HEK293T (cell line): ENCODE results near the gene FNTB.

Experiments used
- BHLHE40 ChIP-seq: fragments of 450-650 bp; IDR thresholded peaks from 2 replicates; pipeline ENCODE4 v1.6.1; 2016; ENCODE audit warnings: mild to moderate bottlenecking, moderate library complexity, borderline replicate concordance
- FOXA1 ChIP-seq: fragments of 450-650 bp; IDR thresholded peaks from 2 replicates; pipeline ENCODE4 v1.6.1; 2016; ENCODE audit warnings: mild to moderate bottlenecking
- FOXM1 ChIP-seq: fragments of 450-650 bp; IDR thresholded peaks from 2 replicates; pipeline ENCODE4 v1.6.1; 2017; ENCODE audit warnings: mild to moderate bottlenecking, borderline replicate concordance
- HDGF ChIP-seq: fragments of 450-650 bp; IDR thresholded peaks from 2 replicates; pipeline ENCODE4 v1.6.1; 2017; ENCODE audit warnings: antibody characterized with exemption, borderline replicate concordance
- PKNOX1 ChIP-seq: fragments of 450-650 bp; IDR thresholded peaks from 2 replicates; pipeline ENCODE4 v1.6.1; 2016
- SP1 ChIP-seq: fragments of 450-650 bp; IDR thresholded peaks from 2 replicates; pipeline ENCODE4 v1.6.1; 2017
- SUZ12 ChIP-seq: fragments of 450-650 bp; IDR thresholded peaks from 2 replicates; pipeline ENCODE4 v1.6.1; 2016; ENCODE audit warnings: mild to moderate bottlenecking

- TF ChIP-seq SP1 (no peak), PKNOX1 (no peak), SUZ12 (no peak), BHLHE40 (no peak), FOXA1 (no peak), FOXM1 (no peak), HDGF (no peak)
These were observed 85.6 kb downstream of the FNTB start for GRCh38 chr14:65072256-65072655.
